ENCODE measurements around the gene MED26. TPM values are rescaled to one million over a fixed set of nuclear protein-coding genes. Genes with fewer than 3 reads are reported as not detected.
"Not testable (repeated sequence)": the region's sequence is repeated elsewhere in the genome, so short reads cannot be mapped to it uniquely, and the experiment has no call there.

Gene MED26
- total and polyA plus RNA-seq, 9 donors = 5.3 to 8.0 (median 6.8) TPM

DNA sequence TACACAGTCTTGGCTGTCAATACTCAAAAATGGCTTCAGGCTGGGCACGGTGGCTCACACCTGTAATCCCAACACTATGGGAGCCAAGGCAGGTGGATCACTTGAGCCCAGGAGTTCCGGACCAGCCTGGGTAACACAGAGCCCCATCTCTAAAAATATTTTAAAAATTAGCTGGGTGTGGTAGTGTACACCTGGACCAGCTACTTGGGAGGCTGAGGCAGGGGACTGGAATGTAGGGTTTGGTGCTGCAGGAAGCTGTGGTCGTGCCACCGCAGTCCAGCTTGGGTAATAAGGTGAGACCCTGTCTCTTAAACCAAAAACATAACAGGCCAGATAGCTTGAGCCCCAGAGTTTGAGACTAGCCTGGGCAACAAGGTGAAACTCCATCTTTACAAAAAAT, 79.0 kb downstream of the MED26 start:
- H3K27me3 ChIP-seq (ENCODE audit: control insufficient read depth, insufficient read depth, low read length) = no peaks in the 10 kb centered on the region
- WGBS (ENCODE audit: insufficient coverage) = no CpG with 5 or more reads among the region's 4 CpGs
- H3K27ac ChIP-seq (ENCODE audit: low read length) = no peak overlapping the region
- H3K4me1 ChIP-seq (ENCODE audit: control insufficient read depth, insufficient read depth, low read length) = no peaks in the 10 kb centered on the region
- no peak overlapping the region for H3K4me3 ChIP-seq (ENCODE audit: low read length)
- peaks cover 32% of the 10 kb centered on the region for H3K36me3 ChIP-seq (ENCODE audit: control insufficient read depth, insufficient read depth, low read length)
- no peak for DNase-seq
- H3K9me3 ChIP-seq (replicated peaks; ENCODE audit: control insufficient read depth, low read depth, low read length) = no peaks in the 10 kb centered on the region

DNA sequence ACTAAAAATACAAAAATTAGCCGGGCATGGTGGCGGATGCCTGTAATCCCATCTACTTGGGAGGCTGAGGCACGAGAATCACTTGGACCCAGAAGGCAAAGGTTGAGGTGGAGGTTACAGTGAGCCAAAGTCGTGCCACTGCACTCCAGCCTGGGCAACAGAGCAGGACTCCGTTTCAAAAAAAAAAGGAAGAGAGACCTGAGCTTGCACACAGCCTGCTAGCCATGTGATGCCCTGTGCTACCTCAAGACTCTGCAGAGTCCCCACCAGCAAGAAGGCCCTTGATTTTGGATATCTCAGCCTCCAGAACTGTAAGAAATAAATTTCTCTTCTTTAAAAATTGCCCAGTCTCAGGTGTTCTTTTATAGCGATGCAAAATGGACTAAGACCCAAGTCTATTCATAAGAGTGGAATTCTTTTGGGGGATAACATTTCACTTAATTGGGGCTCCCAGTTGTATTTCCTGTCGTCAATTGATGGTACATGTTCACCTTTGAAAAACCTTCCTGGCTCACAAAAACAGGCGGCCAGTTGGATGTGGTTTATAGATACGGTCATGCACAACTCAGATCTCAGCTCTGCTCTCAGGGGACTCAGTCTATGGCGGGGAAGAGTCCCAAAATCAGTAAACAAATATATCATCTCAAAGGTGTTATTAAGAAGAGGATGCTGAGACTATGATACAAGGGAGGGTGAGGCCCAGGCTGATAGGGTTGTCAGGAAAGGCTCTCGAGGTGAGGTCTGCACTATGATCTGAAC, 83.4 kb downstream of the MED26 start:
- DNase-seq = no peak
- Histone ChIP-seq H3K27ac (ENCODE audit: low read length) (no peak overlapping the region), H3K9me3 (replicated peaks; ENCODE audit: control insufficient read depth, low read depth, low read length) (no peaks in the 10 kb centered on the region), H3K4me3 (ENCODE audit: low read length) (no peak overlapping the region), H3K27me3 (ENCODE audit: control insufficient read depth, insufficient read depth, low read length) (no peaks in the 10 kb centered on the region), H3K4me1 (ENCODE audit: control insufficient read depth, insufficient read depth, low read length) (peaks cover 18% of the 10 kb centered on the region), H3K36me3 (ENCODE audit: control insufficient read depth, insufficient read depth, low read length) (peaks cover 14% of the 10 kb centered on the region)
- WGBS (ENCODE audit: insufficient coverage) = no CpG with 5 or more reads among the region's 11 CpGs

DNA sequence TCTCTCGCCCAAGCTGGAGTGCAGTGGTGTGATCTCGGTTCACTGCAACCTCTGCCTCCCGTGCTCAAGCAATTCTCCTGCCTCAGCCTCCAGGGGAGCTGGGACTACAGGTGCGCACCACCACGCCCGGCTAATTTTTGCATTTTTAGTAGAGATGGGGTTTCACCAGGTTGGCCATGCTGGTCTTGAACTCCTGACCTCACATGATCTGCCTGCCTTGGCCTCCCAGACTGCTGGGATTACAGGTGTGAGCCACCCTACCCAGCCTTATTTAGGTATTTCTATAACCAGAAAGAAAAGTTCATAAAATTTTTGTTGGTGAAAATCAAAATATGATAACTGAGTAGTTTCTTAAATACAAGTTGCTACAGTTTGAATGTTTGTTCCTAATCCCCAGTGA, 84.3 kb downstream of the MED26 start:
- H3K4me3 ChIP-seq (ENCODE audit: low read length) = not testable (repeated sequence)
- H3K4me1 ChIP-seq (ENCODE audit: control insufficient read depth, insufficient read depth, low read length) = peaks cover 18% of the 10 kb centered on the region

DNA sequence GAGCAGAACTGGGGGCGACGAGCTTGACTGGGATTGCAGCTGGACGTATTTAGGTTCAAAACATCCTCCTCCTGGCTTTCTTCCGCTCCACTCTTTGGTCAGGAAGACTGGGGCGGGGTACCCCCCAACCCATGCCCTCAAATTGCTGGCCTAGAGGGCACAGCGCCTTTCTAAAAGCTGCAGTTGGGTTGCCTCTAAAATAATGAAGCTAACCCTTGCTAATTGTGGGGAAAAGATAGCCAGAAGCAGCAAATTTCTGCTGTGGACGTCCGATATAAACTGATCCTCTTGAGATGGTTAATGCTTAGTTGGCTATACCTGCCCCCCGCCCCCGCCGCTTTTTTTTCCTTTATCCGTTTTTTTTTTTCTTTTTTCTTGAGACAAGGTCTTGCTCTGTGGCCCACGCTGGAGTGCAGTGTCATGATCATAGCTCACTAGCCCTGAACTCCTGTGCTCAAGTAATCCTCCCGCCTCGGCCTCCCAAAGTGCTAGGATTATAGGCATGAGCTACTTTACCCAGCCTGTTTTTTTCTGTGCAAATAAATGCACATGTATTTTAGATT, 85.0 kb downstream of the MED26 start:
- Histone ChIP-seq H3K4me3 (ENCODE audit: low read length) (peak overlapping the region; percentile 80), H3K9me3 (replicated peaks; ENCODE audit: control insufficient read depth, low read depth, low read length) (no peaks in the 10 kb centered on the region), H3K27me3 (ENCODE audit: control insufficient read depth, insufficient read depth, low read length) (no peaks in the 10 kb centered on the region), H3K4me1 (ENCODE audit: control insufficient read depth, insufficient read depth, low read length) (peaks cover 18% of the 10 kb centered on the region), H3K36me3 (ENCODE audit: control insufficient read depth, insufficient read depth, low read length) (peaks cover 27% of the 10 kb centered on the region), H3K27ac (ENCODE audit: low read length) (peak overlapping the region; percentile 84)
- DNase-seq = no peak
- 2% methylated on average over 7 of the region's 15 CpGs for WGBS (ENCODE audit: insufficient coverage)

More for the DNA sequence above, 84.3 kb downstream of the MED26 start:
- H3K36me3 ChIP-seq (ENCODE audit: control insufficient read depth, insufficient read depth, low read length) = peaks cover 21% of the 10 kb centered on the region
- H3K27me3 ChIP-seq (ENCODE audit: control insufficient read depth, insufficient read depth, low read length); H3K27ac ChIP-seq (ENCODE audit: low read length); DNase-seq; H3K9me3 ChIP-seq (replicated peaks; ENCODE audit: control insufficient read depth, low read depth, low read length): not testable (repeated sequence)
- WGBS (ENCODE audit: insufficient coverage) = no CpG with 5 or more reads among the region's 6 CpGs

DNA sequence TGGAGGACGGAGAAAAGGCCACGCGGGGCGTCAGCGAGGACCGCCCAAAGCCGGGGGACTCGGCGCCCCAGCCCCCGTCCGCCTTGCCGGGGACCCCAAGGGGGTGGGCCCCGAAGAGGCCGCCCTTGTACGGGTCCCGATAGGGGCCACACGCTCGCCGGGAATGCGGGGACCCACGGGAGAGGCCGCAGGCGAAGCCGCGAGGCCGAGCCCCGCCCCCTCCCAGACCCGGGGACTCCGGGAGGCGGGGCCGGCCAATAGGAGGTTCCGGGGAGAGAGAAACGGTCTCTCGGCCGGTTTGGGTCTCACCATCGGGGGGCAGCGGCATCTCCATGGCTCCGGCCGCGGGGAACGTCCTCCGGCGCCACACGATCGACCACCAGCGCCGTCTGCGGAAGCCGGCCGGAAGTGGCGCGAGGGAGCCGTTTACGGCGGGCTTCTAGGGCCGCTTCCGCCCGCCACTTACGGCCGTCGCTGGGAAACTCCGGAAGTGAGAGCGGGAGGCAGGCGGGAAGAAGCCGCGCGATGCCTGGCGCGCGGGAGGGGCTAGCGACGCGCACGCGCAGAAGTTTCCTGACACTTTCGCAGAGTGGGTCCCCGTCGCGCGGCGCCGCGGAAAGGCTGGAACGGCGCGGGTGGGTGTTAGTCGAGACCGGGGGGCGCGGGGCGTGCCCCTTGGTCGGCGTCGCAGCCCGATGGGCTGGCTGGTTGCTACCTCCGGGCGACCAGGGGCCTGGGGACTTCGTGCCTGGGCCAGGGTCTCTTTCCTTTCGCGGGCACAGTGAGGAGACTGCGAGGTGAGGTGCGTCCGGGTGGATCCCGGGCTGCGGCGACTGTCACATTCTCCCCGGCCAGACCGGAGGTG, 85.7 kb downstream of the MED26 start, which contains the start of gene CHERP:
TSS of gene CHERP (minus strand) at position 393 of the 865 bp plus-strand sequence. CDS start at position 334, 59 bp downstream.
- Histone ChIP-seq H3K36me3 (ENCODE audit: control insufficient read depth, insufficient read depth, low read length) (peaks cover 33% of the 10 kb centered on the region), H3K9me3 (replicated peaks; ENCODE audit: control insufficient read depth, low read depth, low read length) (no peaks in the 10 kb centered on the region), H3K4me3 (ENCODE audit: low read length) (peak within 1 kb of the TSS; percentile 80), H3K27me3 (ENCODE audit: control insufficient read depth, insufficient read depth, low read length) (no peaks in the 10 kb centered on the region), H3K4me1 (ENCODE audit: control insufficient read depth, insufficient read depth, low read length) (peaks cover 18% of the 10 kb centered on the region), H3K27ac (ENCODE audit: low read length) (peak within 1 kb of the TSS; percentile 92)
- DNase-seq = peak; percentile 98
- under 1% methylated on average over 98 of the region's 108 CpGs for whole genome bisulfite sequencing (ENCODE audit: insufficient coverage)

DNA sequence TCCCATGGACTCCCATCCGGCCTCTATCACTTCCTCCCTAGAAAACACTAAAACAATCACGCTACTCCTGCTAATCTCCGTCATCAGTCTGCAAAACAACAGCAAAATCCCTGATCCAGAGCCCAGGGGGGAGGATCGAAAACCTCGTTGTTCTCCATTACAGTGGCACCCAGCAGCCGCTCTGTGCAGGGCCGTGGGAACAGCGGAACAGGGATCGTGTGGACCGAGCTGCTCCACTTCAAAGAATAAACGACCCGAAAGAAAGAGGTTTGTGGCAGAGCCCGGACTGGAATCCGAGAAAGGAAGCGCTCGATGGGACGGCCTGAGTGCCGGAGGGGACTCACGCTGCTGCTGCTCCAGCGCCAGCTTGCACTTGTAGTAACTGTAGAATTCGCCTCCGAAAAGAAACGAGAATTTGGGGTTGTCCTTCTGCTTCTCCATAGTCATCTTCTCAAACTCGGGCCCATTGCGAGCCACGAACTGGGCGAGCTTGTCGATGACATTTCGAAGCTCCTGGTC, 86.4 kb downstream of the MED26 start:
- WGBS (ENCODE audit: insufficient coverage) = 0% methylated on average over 23 of the region's 29 CpGs
- H3K9me3 ChIP-seq (replicated peaks; ENCODE audit: control insufficient read depth, low read depth, low read length) = no peaks in the 10 kb centered on the region
- peak overlapping the region; percentile 92 for H3K27ac ChIP-seq (ENCODE audit: low read length)
- peaks cover 18% of the 10 kb centered on the region for H3K4me1 ChIP-seq (ENCODE audit: control insufficient read depth, insufficient read depth, low read length)
- DNase-seq = no peak
- H3K36me3 ChIP-seq (ENCODE audit: control insufficient read depth, insufficient read depth, low read length) = peaks cover 37% of the 10 kb centered on the region
- H3K27me3 ChIP-seq (ENCODE audit: control insufficient read depth, insufficient read depth, low read length) = no peaks in the 10 kb centered on the region
- peak overlapping the region; percentile 80 for H3K4me3 ChIP-seq (ENCODE audit: low read length)

DNA sequence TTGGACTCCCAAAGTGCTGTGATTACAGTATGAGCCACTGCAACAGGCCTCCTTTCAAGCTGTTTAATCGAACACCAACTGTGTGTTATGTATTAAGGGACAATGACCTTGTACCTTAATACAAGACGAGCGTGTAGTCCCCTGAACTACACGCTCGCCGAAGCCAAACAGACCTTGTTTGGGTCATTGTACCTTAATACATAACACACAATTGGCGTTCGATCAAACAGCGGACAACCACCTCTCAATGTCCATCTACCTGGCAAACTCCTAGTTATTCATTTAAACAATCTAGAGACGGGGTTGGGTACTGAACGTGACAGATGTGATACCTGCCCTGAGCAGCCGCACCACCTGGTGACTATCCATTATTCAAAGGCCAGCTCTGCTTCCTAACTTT, 87.1 kb downstream of the MED26 start:
- no peak for DNase-seq
- Histone ChIP-seq H3K27me3 (ENCODE audit: control insufficient read depth, insufficient read depth, low read length) (no peaks in the 10 kb centered on the region), H3K27ac (ENCODE audit: low read length) (no peak overlapping the region), H3K9me3 (replicated peaks; ENCODE audit: control insufficient read depth, low read depth, low read length) (no peaks in the 10 kb centered on the region), H3K4me3 (ENCODE audit: low read length) (peak overlapping the region; percentile 80), H3K4me1 (ENCODE audit: control insufficient read depth, insufficient read depth, low read length) (peaks cover 18% of the 10 kb centered on the region), H3K36me3 (ENCODE audit: control insufficient read depth, insufficient read depth, low read length) (peaks cover 37% of the 10 kb centered on the region)
- WGBS (ENCODE audit: insufficient coverage) = 91% methylated on average over 12 of the region's 12 CpGs

DNA sequence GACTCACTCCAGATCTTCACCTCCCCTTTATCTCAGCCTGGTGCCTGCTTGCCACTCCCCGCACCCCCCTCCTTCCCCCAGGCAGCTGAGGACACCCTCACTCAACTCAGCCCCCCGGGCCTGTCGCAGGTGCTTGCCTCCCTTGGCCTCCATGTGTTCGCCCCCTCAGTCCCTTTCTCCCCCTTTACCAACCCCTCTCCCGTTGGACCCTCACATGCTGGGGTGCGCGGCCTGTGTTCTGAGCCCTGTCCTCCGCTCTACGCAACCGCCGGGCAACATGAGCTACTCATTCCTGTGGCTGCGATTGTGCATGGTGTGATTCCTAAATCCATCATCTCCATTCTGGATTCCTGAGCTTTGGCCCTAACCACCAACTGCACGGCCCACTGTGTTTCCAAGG, 90.9 kb downstream of the MED26 start:
- Histone ChIP-seq H3K4me1 (ENCODE audit: control insufficient read depth, insufficient read depth, low read length) (peaks cover 11% of the 10 kb centered on the region), H3K27ac (ENCODE audit: low read length) (no peak overlapping the region), H3K36me3 (ENCODE audit: control insufficient read depth, insufficient read depth, low read length) (peaks cover 72% of the 10 kb centered on the region), H3K9me3 (replicated peaks; ENCODE audit: control insufficient read depth, low read depth, low read length) (no peaks in the 10 kb centered on the region), H3K27me3 (ENCODE audit: control insufficient read depth, insufficient read depth, low read length) (no peaks in the 10 kb centered on the region), H3K4me3 (ENCODE audit: low read length) (no peak overlapping the region)
- 89% methylated on average over 13 of the region's 13 CpGs for WGBS (ENCODE audit: insufficient coverage)
- no peak for DNase-seq

DNA sequence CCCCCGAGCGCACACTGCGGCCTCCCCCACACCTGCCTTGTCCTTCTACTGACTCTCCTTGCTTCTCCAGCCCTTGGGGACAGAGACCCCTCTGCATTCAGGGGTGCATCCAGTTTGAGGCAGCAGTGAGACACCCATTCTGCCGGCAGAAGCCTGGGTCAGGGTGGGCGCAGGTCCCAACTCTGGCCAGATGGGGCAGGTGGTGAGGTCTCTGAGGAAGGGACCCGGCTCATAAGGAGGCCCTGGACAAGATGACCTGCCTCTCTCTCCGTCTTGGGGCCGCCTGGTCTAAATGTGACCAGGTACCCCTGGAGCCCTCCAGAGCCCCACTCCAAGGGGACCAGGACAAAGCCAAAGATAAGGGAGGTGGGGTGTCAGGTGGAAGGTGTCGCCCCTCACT, 91.9 kb downstream of the MED26 start:
- H3K36me3 ChIP-seq (ENCODE audit: control insufficient read depth, insufficient read depth, low read length) = peaks cover 82% of the 10 kb centered on the region
- WGBS (ENCODE audit: insufficient coverage) = 92% methylated on average over 8 of the region's 9 CpGs

DNA sequence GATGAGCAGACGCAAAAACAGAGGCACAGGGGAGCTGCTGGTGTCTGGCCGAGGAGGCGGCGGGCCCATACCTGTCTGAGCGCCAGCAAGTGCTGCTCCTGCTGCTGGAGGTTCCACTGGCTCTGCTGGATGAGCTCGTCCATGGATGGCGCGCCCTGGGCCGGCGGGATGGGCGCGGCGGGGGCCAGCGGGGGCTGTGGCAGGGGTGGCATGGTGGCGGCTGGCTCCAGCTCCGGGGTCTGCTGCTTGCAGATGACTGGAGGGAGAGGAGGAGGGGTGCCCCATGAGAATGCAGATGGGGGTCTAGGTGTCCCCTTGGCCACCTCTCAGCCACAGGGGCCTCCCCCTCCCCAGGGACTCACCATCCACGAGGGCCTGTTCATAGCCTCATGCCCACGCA, 92.6 kb downstream of the MED26 start:
- 86% methylated on average over 7 of the region's 18 CpGs for WGBS (ENCODE audit: insufficient coverage)

More for the DNA sequence above, 91.9 kb downstream of the MED26 start:
- Histone ChIP-seq H3K27ac (ENCODE audit: low read length) (no peak overlapping the region), H3K4me3 (ENCODE audit: low read length) (no peak overlapping the region), H3K4me1 (ENCODE audit: control insufficient read depth, insufficient read depth, low read length) (peaks cover 5% of the 10 kb centered on the region), H3K9me3 (replicated peaks; ENCODE audit: control insufficient read depth, low read depth, low read length) (no peaks in the 10 kb centered on the region), H3K27me3 (ENCODE audit: control insufficient read depth, insufficient read depth, low read length) (no peaks in the 10 kb centered on the region)
- no peak for DNase-seq

More for the DNA sequence above, 92.6 kb downstream of the MED26 start:
- H3K27me3 ChIP-seq (ENCODE audit: control insufficient read depth, insufficient read depth, low read length) = no peaks in the 10 kb centered on the region
- H3K4me1 ChIP-seq (ENCODE audit: control insufficient read depth, insufficient read depth, low read length) = no peaks in the 10 kb centered on the region
- peaks cover 83% of the 10 kb centered on the region for H3K36me3 ChIP-seq (ENCODE audit: control insufficient read depth, insufficient read depth, low read length)
- H3K4me3 ChIP-seq (ENCODE audit: low read length) = no peak overlapping the region
- no peaks in the 10 kb centered on the region for H3K9me3 ChIP-seq (replicated peaks; ENCODE audit: control insufficient read depth, low read depth, low read length)
- DNase-seq = no peak
- H3K27ac ChIP-seq (ENCODE audit: low read length) = no peak overlapping the region
